ENCODE results near the gene DOK3.

Gene DOK3

DNA sequence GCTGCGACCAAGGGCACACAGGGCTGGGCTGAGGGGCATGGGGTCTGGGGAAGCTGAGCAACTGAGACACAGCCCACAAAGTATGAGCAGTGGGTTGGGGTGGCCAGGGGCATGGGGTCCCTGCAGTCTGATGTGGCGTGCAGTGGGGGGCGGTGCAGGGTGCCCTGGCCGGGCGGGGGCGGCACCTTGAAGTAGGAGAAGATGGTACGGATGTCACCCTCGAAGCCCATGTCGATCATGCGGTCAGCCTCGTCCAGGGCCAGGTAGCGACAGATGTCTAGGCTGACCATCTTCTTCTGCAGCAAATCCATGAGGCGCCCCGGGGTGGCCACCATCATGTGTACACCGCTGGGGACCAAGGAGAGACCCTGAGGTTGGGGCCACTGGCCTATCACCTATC is 3.9 kb upstream of the DOK3 start:
- DNase-seq (ENCODE audit: low read depth, low spot score) = no peak

DNA sequence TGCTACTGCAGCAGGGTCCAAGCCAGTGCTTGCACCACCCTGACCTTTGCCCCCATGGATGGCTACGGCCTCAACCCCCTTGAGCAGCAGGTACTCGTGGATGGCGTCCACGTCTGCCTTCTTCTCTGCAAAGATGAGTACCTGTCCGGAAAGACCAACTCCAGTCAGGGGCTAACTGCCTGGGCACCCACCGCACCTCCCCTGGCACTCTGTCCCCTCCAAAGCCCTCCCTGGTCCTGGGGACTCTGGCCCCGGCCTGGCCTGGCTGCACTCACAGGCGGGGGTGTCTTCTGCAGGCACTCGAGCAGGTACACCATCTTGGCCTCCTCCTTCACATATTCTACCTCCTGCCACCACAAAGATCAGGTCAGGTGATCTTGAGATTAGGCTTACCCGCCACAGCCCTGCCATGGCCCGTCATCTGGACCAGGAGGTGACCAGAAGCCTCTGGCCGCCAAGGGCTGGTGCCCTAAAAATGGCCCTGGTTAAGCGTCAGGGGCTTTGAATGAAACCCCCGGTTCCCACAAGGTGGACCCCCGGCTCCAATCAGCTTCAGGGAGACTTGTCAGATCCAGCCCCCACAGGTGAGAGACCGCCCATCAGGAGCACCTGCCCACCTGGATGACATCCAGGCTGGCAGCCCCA is 3.2 kb upstream of the DOK3 start:
- DNase-seq (ENCODE audit: low read depth, low spot score) = no peak

DNA sequence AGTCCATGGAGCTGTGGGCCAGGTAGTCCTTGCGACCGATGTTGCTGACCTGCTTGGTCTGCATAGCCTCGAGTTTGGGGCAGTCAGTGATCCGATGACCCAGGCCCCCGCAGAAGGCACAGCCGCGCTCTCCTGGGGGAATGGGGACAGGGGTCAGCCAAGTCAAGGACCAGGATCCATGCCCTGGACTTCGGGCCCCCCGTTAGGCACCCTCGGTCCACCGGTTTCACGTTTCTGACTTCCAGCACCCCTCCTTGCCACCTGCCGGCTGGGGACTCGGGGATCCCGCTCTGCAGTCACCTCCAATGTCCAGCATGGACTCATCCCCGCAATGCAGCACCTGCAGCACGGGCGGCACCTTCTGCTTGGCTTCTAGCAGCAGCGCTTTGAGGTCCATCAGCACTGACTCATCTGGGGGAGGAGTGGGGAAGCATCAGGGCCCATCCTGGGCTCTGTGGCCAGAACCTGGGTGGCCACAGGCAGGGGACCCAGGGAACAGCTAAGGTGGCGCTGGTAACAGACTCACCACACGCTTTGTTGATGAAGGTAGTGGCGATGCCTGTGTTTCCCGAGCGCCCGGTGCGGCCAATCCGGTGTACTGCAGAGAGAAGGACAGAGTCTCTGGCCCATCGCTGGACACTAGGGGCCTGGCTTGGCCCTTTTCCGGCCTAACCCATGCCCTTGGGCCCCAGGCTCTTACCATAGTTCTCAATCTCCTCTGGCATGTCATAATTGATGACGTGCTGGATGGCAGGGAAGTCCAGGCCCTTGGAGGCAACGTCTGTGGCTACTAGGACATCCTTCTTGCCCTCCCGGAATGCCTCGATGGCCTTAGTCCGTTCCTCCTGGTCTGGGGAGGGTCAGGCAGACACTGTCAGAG is 2.4 kb upstream of the DOK3 start:
- DNase-seq (ENCODE audit: low read depth, low spot score) = no peak

DNA sequence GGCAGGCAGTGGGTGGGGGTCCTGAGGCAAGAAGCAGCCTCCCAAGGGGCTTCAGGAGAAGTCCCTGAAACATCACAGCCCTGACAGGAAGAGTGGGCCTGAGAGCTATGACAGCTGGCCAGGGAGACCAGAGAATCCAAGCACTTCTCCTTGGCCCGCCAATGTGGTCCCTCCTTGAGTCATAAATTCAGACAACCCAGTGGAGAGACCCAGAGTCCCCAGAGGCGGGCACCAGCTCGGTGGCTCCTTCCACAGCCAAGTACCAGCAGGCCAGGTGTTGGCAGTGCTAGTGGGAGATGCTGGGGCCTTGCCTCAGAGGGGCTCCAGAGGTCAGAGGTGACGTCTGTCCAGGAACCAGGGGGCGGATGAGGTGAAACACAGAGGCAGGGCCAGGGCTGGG is 1.6 kb upstream of the DOK3 start:
- DNase-seq (ENCODE audit: low read depth, low spot score) = no peak

DNA sequence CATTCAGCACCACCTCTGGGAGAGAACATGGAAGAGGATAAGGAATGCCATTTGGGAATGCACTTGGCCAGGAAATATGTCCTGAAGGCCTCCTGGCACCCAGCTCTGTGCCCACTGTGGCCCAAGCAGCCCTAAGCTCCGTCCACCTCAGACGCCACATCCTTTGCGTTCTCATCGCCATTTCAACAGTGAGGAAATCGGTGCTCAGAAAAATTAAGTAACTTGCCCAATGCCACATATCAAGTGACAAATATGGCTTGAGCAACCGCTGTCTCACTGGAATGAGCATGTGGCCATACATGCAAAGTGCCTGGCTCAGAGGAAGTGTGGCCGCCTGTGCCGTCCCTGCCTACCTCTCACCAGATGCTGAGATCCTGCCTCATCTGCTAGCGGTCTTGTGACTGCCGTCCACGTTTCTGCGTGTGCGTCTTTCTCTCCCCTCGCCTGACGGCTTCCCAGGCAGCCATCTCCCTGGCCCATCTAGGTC is 984 bp upstream of the DOK3 start:
- no peak for DNase-seq (ENCODE audit: low read depth, low spot score)

DNA sequence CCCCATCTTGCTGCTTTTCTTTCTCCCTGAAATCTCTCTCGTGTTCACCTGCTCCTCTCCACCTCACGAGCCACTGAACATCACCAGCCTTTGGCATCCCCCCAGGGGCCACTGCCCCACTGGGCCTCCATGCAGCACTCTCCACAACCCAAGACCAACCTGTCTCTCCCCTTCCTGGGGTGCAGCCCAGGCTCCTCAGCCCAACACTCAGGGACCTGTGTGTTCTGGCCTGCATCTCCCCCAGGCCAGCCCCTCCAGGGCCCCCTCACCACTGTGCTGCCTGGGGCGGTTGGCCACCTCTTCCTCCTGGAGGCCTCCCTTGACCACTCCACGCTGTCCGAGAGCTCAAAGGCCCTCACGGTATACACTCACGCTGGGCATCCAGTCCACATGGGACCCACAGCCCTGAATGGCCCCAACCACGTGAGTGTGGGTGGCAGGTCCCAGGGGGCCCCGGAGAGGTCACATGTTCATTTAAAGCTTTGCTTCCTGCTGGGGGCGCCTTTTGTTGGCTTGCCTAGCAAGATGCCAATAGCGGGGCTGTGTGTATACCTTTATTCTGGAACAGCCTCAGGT is 453 bp upstream of the DOK3 start:
- DNase-seq (ENCODE audit: low read depth, low spot score) = no peak

DNA sequence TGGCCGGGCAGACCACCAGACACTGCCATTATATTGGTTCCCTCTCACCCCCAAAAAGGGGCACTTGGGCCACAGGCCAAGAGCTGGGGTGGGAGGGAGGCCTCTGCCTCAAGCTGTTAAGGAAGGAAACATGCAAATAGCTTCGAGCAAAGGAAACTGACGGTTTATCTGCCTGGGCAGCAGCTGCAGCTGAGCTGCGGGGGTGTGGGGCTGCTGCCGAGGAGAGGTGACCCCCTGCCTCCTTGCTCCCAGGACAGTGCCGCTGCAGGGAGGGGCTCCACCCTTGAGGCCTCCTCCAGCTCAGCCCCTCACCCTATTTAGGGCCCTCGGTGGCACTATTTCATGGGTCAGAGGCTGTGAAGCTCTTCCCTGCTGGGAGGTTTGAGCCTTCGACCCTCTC is 789 bp downstream of the DOK3 start:
- DNase-seq (ENCODE audit: low read depth, low spot score) = no peak

DNA sequence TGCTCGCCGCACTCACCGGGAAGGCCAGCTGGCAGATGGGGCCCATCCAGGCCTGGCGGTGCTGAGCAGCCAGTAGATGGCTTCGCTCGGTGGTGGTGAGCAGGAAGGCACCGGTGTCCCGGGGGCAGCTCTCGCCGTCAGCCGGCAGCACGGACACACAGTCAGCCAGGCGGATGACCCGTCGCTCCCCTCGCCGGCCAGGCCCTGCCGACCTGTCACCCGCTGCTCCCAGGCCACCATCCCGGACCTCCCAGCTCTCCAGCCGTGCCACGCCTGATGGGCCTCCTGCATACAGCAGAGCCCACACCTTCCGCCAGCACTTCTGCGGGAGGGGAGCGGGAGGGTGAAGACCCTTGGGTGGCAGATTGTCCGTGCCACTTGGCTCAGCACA is 1.4 kb downstream of the DOK3 start:
- no peak for DNase-seq (ENCODE audit: low read depth, low spot score)

DNA sequence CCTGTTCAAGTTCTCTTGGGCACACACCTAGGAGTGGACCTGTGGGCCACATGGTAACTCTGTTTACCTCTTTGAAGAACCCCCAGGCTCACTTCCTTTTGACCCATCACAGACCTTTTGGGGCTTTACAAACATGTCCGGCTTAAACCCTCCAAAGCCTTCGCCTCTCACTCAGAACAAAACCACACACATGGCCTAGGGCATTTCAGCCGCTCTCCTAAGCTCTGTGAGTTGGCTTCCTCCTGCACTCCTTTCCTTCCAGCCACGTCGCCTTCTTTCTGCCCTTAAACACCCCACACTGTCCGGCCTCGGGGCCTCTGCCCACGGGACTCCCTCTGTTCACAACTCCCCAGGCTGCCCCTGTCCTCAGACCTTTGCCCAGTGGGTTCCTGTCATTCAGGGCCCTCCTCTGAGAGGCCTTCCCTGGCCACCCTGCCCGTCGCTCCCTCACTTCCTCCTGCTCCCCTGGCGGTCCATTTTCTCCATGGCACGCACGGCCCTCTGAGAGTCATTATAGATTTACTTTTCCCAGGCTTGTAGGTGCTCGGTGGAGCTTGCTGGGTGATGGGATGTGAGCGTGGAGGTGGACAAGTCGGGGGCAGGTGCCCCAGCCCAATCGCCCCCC is 1.9 kb downstream of the DOK3 start:
- DNase-seq (ENCODE audit: low read depth, low spot score) = no peak

DNA sequence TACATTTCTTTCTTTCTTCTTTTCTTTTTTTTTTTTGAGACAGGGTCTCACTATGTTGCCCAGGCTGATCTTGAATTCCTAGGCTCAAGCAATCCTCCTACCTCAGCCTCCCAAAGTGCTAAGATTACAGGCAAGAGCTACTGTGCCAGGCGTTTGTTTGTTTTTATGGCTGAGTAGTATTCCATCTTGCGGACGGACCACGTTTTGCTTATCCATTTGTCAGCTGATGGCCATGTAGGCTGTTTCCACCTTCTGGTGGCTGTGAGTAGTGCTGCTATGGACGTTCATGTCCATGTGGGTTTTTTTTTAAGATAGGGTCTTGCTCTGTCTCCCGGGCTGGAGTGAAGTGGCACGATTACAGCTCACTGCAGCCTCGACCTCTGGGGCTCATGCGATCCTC is 2.5 kb downstream of the DOK3 start:
- no peak for DNase-seq (ENCODE audit: low read depth, low spot score)

DNA sequence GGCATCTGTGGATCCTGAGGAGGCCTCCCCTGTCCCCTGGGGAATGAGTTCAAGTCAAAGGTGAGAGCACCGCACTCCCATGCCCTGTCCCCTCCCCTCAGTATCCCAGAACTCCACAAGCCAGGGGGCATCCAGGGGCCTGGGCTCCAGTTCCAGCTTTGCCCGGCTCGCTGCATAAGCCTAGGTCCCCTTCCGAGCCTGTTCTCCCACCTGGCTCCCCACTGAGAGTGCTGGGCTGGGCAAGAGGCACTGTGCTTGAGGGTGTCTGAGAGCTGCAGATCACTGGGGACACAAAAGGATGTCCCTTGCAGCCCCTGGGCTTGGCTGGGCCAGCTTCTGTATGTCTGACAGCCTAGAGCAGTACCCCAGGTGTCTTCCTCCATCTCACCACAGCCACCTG is 4.6 kb downstream of the DOK3 start:
- no peak for DNase-seq (ENCODE audit: low read depth, low spot score)

DNA sequence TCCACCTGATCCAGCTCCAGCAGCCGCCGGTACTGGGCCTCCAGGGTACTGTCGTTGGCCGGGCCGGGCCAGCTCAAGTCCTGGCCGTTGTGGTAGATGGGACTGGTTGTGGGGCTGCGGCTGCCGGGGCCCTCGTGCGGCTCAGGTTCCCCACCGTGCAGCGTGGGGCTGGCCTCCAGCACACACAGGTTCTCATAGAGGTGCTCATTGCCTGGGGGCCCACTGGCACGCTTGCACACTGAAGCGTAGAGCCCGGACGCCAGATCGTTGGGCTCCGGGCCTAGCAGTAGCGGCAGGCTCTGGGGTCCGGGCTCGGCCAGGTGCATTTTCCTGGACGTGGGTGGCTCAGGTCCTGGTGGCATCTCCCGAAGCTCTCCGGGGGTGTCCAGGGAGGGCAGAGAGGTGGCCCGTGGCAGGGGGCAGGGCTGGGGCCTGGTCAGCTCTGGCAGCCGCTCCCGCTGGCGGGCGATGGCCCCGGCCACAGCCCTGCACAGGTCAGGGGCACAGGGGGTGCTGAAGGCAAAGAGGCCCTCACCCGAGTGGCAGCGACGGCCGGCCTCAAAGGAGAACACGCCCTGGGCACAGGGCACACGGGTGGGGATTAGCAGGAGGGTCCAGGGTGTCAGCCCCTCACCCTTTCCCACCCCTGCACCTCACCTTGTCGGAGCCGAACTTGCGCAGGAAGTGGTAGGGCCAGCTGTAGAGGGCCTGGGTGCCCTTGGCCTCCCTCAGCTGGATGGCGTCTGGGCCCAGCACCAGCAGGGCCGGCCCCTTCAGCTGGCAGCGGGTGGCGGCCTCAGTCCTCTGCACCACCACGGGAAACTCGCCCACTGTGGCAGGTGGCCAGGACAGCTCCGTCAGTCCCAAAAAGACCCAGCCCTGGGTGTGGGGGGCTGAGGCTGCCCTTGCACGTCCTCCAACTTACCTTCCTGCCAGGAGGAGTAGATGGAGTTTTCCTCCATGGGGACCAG is 5.3 kb downstream of the DOK3 start:
- no peak for DNase-seq (ENCODE audit: low read depth, low spot score)

DNA sequence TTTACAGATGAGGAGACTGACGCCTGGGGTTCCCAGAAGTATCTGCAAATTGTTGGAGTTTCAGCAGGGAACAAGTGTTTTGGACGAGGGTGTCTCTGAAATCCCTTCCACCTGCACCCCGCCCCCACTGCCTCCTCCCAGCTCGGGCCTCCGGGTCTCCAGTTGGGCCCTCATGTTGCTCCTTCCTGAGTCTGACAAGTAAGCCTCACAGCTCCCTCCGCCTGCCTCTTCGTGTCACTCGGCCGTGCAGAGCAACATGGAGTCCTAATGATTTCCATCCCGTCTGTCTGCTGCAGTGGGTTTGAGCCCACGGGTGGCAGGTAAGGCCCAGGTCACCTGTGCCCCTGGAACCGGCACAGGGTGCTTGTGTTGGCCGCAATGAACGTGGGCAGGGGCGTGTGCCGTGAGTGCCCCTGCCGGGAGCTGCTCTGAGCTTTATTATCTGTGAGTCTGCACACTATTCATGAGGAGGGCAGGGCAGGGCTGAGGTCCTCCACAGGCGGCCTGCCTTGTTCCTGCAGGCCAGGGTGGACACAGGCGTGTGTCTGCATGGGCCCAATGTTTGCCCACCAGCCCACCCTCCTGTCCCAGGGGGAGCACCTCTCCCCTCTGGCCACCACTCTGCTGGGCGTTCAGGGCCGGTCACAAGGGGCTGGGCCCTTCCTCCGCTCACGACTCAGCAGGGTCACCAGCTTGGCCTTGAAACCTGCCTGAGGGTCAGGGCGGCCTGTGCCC is 6.1 kb downstream of the DOK3 start:
- DNase-seq (ENCODE audit: low read depth, low spot score) = no peak

DNA sequence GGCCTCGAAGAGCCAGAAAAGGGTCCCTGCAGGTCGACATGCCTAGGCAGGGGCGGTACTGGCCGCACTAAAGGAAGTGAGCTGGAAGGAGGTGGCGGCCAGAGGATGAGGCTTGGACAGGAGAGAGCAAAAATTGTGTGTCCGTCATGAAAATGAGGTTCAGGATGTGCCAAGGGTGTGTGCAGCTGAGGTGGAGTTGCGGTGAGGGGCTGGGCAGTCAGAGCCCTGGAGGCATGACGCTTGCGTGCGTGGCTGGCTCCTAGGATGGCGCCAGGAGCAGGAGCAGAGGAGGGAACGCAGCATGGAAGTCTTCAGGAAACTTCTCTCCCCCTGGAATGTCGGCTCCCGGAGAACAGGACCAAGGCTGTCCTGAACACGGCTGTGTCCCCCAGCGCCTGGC is 6.7 kb downstream of the DOK3 start:
- DNase-seq (ENCODE audit: low read depth, low spot score) = no peak

DNA sequence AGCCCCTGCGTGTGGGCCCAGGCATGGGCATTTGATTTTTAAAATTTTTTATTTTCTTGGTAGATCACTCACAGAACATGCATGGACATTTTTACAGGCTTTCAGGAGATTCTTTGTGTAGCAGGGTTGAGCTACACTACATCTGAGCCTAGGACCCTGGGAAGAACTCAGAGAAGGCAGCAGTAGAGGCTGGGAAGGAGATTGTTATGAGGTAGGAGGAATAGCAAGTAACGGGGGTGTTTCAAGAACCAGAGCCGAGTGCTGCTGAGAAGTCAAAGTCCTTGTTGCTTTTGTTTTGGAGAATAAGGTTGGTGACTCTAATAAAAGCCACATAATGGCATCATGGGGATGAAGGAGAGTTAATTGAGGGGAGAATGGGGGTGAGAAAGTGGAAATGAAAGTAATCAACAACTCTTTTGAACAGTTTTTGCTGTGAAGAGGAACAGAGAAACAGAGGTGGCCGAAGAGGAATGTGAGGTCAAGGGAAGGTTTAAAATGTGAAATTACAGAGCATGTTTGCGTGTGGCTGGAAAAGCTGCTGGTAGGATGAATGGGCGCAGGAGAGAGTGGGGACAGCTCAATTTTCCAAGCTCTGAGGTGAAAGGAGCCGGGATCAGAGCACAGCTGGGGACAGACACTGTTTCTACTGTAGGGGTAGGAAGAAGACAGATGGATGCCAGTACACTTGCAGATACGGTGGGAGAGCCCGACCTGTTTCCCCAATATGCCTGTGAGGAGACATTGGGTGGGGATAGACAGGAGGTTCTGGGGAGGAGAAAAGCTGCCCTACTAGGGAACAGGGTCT is 7.5 kb downstream of the DOK3 start:
- DNase-seq (ENCODE audit: low read depth, low spot score) = no peak

DNA sequence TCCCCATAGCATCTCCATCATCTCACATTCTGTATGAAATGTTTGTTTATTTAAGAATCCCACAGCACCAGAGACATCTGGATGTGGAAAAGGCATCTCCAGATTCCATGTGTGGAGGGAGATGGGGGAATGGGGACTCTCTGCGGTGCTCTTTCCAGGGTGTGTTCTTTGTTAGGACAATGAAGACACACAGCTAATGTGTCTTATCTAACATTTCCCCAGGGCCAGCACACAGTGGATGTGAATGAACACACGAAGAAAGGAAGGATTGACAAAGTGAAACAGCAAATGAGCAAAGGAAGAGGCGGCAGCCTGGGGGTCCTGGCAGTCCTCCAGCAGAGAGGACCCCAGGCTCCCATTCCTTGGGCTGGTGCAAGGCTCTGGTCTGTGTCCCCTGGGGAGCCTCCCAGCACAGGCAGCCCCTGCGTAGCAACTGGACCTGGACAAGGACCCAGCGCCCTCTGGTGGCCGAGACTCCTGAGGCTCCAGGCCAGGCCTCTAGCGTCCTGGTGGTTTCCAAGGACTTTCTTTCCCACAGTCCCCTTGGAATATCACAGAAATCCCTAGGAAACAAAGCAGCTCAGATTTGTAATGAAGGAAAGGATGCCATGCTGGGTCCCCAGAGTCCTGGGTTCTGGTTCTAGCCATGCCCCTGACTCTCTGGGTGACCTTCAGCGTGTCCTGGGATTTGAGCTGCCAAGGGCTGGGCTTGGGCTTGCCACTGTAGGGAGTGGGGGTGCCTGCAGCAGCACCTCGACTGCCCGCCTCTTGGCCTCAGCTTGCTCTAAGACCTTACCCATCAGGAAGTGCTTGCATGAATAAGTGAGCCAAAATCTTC is 8.7 kb downstream of the DOK3 start:
- peak; percentile 68 for DNase-seq (ENCODE audit: low read depth, low spot score)

DNA sequence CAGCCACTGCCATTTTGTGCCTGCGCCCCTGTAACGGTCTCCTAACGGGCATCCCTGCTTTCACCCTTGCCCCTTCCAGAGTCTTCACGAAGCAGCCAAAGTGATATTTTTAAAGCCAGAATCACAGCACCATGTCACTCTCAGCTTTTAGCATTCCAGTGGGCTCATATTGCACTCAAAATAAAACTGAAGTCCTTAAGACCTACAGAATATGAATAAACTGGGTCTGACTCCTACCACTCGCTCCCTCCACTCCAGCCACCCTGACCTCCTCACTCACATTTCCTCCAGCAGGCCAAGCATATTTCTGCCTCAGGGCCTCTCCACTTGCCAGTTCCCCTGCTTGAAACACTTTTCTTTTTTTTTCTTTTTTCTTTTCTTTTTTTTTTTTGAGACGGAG is 9.8 kb downstream of the DOK3 start:
- DNase-seq (ENCODE audit: low read depth, low spot score) = no peak

DNA sequence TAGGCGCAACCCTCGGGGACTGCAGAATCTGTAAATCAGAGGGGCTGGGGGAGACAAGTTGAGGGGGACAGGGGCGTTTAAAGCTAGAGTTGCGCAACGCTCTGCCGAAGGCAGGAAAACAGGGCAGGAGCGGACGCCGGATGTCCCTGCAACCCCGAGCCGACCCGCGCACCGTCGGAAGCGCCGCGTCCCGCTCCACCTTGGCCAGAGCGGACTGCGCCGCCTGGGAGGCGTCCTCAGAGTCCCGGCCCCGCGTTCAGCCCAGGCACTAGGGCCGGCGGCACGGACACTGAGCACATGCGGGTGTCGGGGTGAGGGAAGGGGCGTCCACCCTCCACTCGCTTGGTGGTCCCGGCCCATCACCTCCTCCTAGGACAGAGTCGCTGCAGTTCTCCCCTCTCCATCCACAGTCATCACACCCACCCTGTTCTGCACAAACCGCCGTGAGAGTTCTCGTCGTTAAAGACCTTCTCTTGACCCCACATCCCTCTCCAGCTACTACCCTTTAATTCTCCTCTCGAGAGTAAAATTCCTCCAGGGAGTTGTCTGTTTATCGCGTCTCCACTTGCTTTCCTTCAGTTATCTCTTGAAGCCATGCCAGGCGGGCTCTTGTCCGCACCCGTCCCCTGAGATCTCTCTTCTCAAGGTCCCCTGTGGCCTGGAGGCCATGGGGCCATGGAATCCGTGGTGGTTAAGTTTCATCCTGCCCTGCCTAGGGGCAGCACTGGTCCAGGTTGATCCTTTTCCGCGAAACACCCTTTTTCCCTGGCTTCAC is 11.4 kb downstream of the DOK3 start:
- no peak for DNase-seq (ENCODE audit: low read depth, low spot score)
